HG03469 (cell line): Measurements from ENCODE around the gene LASP1NB.
"Not testable (repeated sequence)": the region's sequence is repeated elsewhere in the genome, so short reads cannot be mapped to it uniquely, and the experiment has no call there.

Experiments used
- ATAC-seq: cut with Tn5 transposase; IDR thresholded peaks from one replicate; pipeline ENCODE4 v1.9.1; 2021; ENCODE audit warnings: mild to moderate bottlenecking, moderate library complexity, moderate number of reproducible peaks; ENCODE audit not compliant: unreplicated experiment

LASP1NB gene

GRCh38 chr17:38959508-38959907, 34.1 kb downstream of the LASP1NB start:
- ATAC-seq, result no peak

DNA sequence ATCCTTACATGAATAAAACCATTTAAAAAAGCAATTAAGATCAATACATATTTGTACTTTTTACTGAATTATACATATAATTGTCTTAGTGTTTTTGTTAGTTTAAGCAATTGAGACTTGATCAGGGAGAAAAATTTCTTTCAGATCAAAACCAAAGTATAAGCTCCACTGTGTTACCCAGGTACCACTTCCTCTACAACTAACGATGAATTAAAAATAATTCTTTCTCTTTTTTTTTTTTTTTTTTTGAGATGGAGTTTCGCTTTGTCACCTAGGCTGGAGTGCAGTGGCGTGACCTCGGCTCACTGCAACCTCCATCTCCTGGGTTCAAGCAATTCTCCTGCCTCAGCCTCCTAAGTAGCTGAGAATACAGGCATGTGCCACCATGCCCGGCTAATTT, 35.0 kb downstream of the LASP1NB start:
- no peak for ATAC-seq

DNA sequence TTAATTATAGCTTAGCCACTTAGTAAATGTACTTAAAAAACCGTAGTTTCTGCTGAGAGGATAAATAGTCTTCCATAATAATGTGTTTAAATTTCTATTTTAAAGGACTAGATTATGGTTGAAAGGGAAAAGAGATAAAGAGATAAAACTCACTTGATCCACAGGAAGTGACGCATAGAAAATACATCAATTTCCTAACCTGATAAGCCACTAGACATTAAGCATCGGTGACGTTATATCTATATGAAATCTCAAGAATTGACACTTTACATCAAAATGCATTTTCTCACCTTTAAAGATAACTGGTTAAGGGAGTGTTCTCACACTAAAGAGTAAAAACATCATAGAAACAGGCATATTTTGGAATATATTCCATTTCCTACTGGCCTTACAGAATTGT, 36.0 kb downstream of the LASP1NB start:
- no peak for ATAC-seq

- ATAC-seq, result no peak
Observed at GRCh38 chr17:38967290-38967738, 41.9 kb downstream of the LASP1NB start, which contains the start of gene FBXO47. FBXO47 (minus strand) TSS chr17:38967403; CDS start chr17:38963025, 4,378 bp downstream.

GRCh38 chr17:38969281-38969680, 43.9 kb downstream of the LASP1NB start:
- ATAC-seq, result no peak

DNA sequence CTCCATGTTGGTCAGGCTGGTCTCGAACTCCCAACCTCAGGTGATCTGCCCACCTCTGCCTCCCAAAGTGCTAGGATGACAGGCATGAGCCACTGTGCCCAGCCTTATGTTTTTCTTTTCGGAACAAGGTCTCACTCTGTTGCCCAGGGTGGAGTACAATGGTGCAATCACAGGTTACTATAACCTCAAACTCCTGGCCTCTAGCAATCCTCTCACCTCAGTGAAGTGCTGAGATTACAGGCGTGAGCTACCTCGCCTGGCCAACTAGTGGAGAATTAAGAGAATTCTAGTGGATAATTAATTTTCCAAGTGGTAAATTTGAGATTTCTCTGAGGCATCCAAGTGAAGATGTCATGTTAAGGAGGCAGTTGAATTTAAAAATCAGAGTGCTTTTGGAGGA, 44.7 kb downstream of the LASP1NB start:
- ATAC-seq, result no peak

- ATAC-seq, result no peak
Observed at GRCh38 chr17:38970804-38971203, 45.4 kb downstream of the LASP1NB start.

DNA sequence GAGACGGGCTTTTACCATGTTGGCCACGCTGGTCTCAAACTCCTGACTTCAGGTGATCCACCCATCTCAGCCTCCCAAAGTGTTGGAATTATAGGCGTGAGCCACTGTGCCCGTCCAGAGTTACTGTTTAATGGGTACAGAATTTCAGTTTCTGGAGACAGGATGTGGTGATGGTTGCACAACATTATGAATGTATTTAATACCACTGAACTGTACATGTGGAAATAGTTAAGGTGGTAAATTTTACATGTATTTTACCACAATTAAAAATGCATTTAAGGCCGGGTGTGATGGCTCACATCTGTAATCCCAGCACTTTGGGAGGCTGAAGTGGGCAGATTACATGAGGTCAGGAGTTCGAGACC, 50.8 kb downstream of the LASP1NB start:
- ATAC-seq, result not testable (repeated sequence)

- ATAC-seq, result no peak
Observed at GRCh38 chr17:38978180-38978579, 52.8 kb downstream of the LASP1NB start.
